ENCODE results near the gene KATNAL1.

Gene KATNAL1

GRCh38 chr13:30345426-30346100 lies 38.2 kb upstream of the KATNAL1 start:
- H3K4me2 ChIP-seq (ENCODE audit: low read depth, low read length): no peak overlapping the region
- H3K4me1 ChIP-seq (ENCODE audit: low read length): peaks cover 6% of the 10 kb centered on the region; the same call in 1 of the 2 replicates

GRCh38 chr13:30341815-30342570 lies 34.6 kb upstream of the KATNAL1 start:
- Histone ChIP-seq H3K36me3 (replicated peaks; ENCODE audit: insufficient read depth, low read length) (no peaks in the 10 kb centered on the region), H3F3A (ENCODE audit: insufficient read depth, low read length) (no peaks in the 10 kb centered on the region), H3K4me3 (ENCODE audit: low read length) (no peak overlapping the region), H3K4me1 (ENCODE audit: low read length) (peaks cover 5% of the 10 kb centered on the region; the same call in 1 of the 2 replicates), H3K27ac (ENCODE audit: low read length) (no peak overlapping the region), H3K27me3 (replicated peaks; ENCODE audit: insufficient read depth, low read length) (no peaks in the 10 kb centered on the region), H3K4me2 (ENCODE audit: low read depth, low read length) (no peak overlapping the region), H4K20me1 (ENCODE audit: insufficient read depth, low read length) (no peaks in the 10 kb centered on the region), H3K79me2 (ENCODE audit: low read length) (no peaks in the 10 kb centered on the region), H3K9me3 (replicated peaks; ENCODE audit: insufficient read depth, low read length) (no peaks in the 10 kb centered on the region), H2AFZ (ENCODE audit: low read length) (no peak overlapping the region), H3K9ac (ENCODE audit: low read length) (no peak overlapping the region), H3K9me2 (replicated peaks; ENCODE audit: insufficient read depth, low read length) (no peaks in the 10 kb centered on the region)
- DNase-seq: no peak
- no peak for TF ChIP-seq EZH2phosphoT487 (IDR thresholded peaks at IDR 0.05; ENCODE audit: low read length)
- no peak for TF ChIP-seq CTCF (IDR thresholded peaks at IDR 0.05; ENCODE audit: low read length)
- TF ChIP-seq EZH2 (optimal IDR thresholded peaks at IDR 0.05; ENCODE audit: low read depth, low read length): no peak

More at GRCh38 chr13:30345426-30346100, 38.2 kb upstream of the KATNAL1 start:
- no peak overlapping the region for H3K9ac ChIP-seq (ENCODE audit: low read length)
- no peaks in the 10 kb centered on the region for H3K36me3 ChIP-seq (replicated peaks; ENCODE audit: insufficient read depth, low read length)
- no peak overlapping the region for H2AFZ ChIP-seq (ENCODE audit: low read length)
- H3K9me3 ChIP-seq (replicated peaks; ENCODE audit: insufficient read depth, low read length): no peaks in the 10 kb centered on the region
- no peaks in the 10 kb centered on the region for H3K9me2 ChIP-seq (replicated peaks; ENCODE audit: insufficient read depth, low read length)
- no peaks in the 10 kb centered on the region for H4K20me1 ChIP-seq (ENCODE audit: insufficient read depth, low read length)
- no peaks in the 10 kb centered on the region for H3K27me3 ChIP-seq (replicated peaks; ENCODE audit: insufficient read depth, low read length)
- H3K79me2 ChIP-seq (ENCODE audit: low read length): no peaks in the 10 kb centered on the region
- no peak for DNase-seq
- H3F3A ChIP-seq (ENCODE audit: insufficient read depth, low read length): no peaks in the 10 kb centered on the region
- H3K4me3 ChIP-seq (ENCODE audit: low read length): no peak overlapping the region
- no peak for TF ChIP-seq EZH2 (optimal IDR thresholded peaks at IDR 0.05; ENCODE audit: low read depth, low read length)
- no peak for TF ChIP-seq CTCF (IDR thresholded peaks at IDR 0.05; ENCODE audit: low read length)
- no peak for TF ChIP-seq EZH2phosphoT487 (IDR thresholded peaks at IDR 0.05; ENCODE audit: low read length)
- no peak overlapping the region for H3K27ac ChIP-seq (ENCODE audit: low read length)

- H3K79me2 ChIP-seq (ENCODE audit: low read length): no peaks in the 10 kb centered on the region
- no peak for DNase-seq
- H3K4me1 ChIP-seq (ENCODE audit: low read length): no peaks in the 10 kb centered on the region
- H3K36me3 ChIP-seq (replicated peaks; ENCODE audit: insufficient read depth, low read length): no peaks in the 10 kb centered on the region
- H3K27me3 ChIP-seq (replicated peaks; ENCODE audit: insufficient read depth, low read length): no peaks in the 10 kb centered on the region
- no peak overlapping the region for H3K27ac ChIP-seq (ENCODE audit: low read length)
- no peak overlapping the region for H2AFZ ChIP-seq (ENCODE audit: low read length)
- H3K9me2 ChIP-seq (replicated peaks; ENCODE audit: insufficient read depth, low read length): no peaks in the 10 kb centered on the region
- no peaks in the 10 kb centered on the region for H4K20me1 ChIP-seq (ENCODE audit: insufficient read depth, low read length)
- no peak for TF ChIP-seq EZH2 (optimal IDR thresholded peaks at IDR 0.05; ENCODE audit: low read depth, low read length)
- no peak for TF ChIP-seq CTCF (IDR thresholded peaks at IDR 0.05; ENCODE audit: low read length)
- TF ChIP-seq EZH2phosphoT487 (IDR thresholded peaks at IDR 0.05; ENCODE audit: low read length): no peak
- no peak overlapping the region for H3K4me2 ChIP-seq (ENCODE audit: low read depth, low read length)
- no peaks in the 10 kb centered on the region for H3F3A ChIP-seq (ENCODE audit: insufficient read depth, low read length)
- H3K4me3 ChIP-seq (ENCODE audit: low read length): no peak overlapping the region
- no peaks in the 10 kb centered on the region for H3K9me3 ChIP-seq (replicated peaks; ENCODE audit: insufficient read depth, low read length)
- H3K9ac ChIP-seq (ENCODE audit: low read length): no peak overlapping the region
Measured at GRCh38 chr13:30340331-30341250, 33.2 kb upstream of the KATNAL1 start.
